IMR-90 (cell line): ENCODE measurements around the gene COQ8A. TPM values are rescaled to one million over a fixed set of nuclear protein-coding genes. Genes with fewer than 3 reads are reported as not detected.

Source experiments
- ATAC-seq: fragments of 200-7000 bp; cut with Tn5 transposase; 2 replicates; pipeline ENCODE4 v1.9.1; 2020; ENCODE audit warnings: low read depth, mild to moderate bottlenecking, moderate library complexity
- BruUV-seq: library from RNA; stranded (reverse); fragments of 400-500 nt; replicated peaks from 2 replicates; lab custom pipeline; 2021; lab: Mats Ljungman, UMichigan
- CTCF ChIA-PET: fragments of 300-600 bp; formaldehyde crosslinking; extraction: SDS; loops from one replicate; lab custom pipeline; 2021; ENCODE audit warnings: antibody characterized with exemption; lab: Yijun Ruan, JAX
- POLR2A ChIA-PET: fragments of 300-600 bp; sonication (Branson Sonifier 250); formaldehyde crosslinking; loops from one replicate; lab custom pipeline; 2022; ENCODE audit warnings: antibody characterized with exemption; ENCODE audit not compliant: unreplicated experiment; lab: Charles Lee
- DNase-seq: peaks from one replicate; pipeline ENCODE4 v3.0.0; 2013
- H2AFZ ChIP-seq: replicated peaks from 2 replicates; pipeline ENCODE3; 2013; ENCODE audit warnings: low read length, mild to moderate bottlenecking; ENCODE audit not compliant: poor library complexity
- H2AK5ac ChIP-seq: 2 replicates; pipeline ENCODE4 v1.6.1; 2013; ENCODE audit warnings: low read depth, low read length, inconsistent platforms
- H2AK9ac ChIP-seq: replicated peaks from 2 replicates; pipeline ENCODE3; 2013; ENCODE audit warnings: mild to moderate bottlenecking, low read depth, low read length, moderate library complexity; ENCODE audit not compliant: poor library complexity
- H2BK120ac ChIP-seq: 2 replicates; pipeline ENCODE4 v1.6.1; 2013; ENCODE audit warnings: low read depth, low read length, inconsistent platforms
- H2BK15ac ChIP-seq: 3 replicates; pipeline ENCODE4 v1.6.1; 2013; ENCODE audit warnings: low read depth, low read length, inconsistent platforms
- H2BK20ac ChIP-seq: 2 replicates; pipeline ENCODE4 v1.6.1; 2013; ENCODE audit warnings: low read depth, mild to moderate bottlenecking, inconsistent platforms, low read length, moderate library complexity
- H2BK5ac ChIP-seq: 2 replicates; pipeline ENCODE4 v1.6.1; 2013; ENCODE audit warnings: mild to moderate bottlenecking, low read depth, low read length, inconsistent platforms; ENCODE audit not compliant: poor library complexity, severe bottlenecking
- H3K14ac ChIP-seq: replicated peaks from 2 replicates; pipeline ENCODE4 v1.6.1; 2013; ENCODE audit warnings: low read depth, low read length, inconsistent platforms
- H3K18ac ChIP-seq: 2 replicates; pipeline ENCODE4 v1.6.1; 2013; ENCODE audit warnings: low read depth, low read length, control low read depth
- H3K23ac ChIP-seq: 2 replicates; pipeline ENCODE4 v1.6.1; 2013; ENCODE audit warnings: low read depth, low read length, inconsistent platforms
- H3K27ac ChIP-seq: 2 replicates; pipeline ENCODE4 v1.5.1; 2013; ENCODE audit warnings: mild to moderate bottlenecking, control low read depth, low read length; ENCODE audit not compliant: insufficient read depth
- H3K27me3 ChIP-seq: 2 replicates; pipeline ENCODE4 v1.6.1; 2013; ENCODE audit warnings: low read length; ENCODE audit not compliant: control insufficient read depth, insufficient read depth
- H3K36me3 ChIP-seq: 2 replicates; pipeline ENCODE4 v1.6.1; 2013; ENCODE audit warnings: low read length, mixed read lengths; ENCODE audit not compliant: control insufficient read depth, insufficient read depth
- H3K4ac ChIP-seq: 2 replicates; pipeline ENCODE4 v1.6.1; 2013; ENCODE audit warnings: low read depth, low read length, inconsistent platforms
- H3K4me1 ChIP-seq: 2 replicates; pipeline ENCODE4 v1.6.1; 2013; ENCODE audit warnings: low read length, mixed read lengths; ENCODE audit not compliant: control insufficient read depth, insufficient read depth
- H3K4me2 ChIP-seq: 2 replicates; pipeline ENCODE4 v1.6.1; 2013; ENCODE audit warnings: low read depth, mild to moderate bottlenecking, control low read depth, low read length, moderate library complexity
- H3K4me3 ChIP-seq: 2 replicates; pipeline ENCODE4 v1.5.1; 2013; ENCODE audit warnings: low read depth, mild to moderate bottlenecking, control low read depth, low read length, moderate library complexity; ENCODE audit not compliant: insufficient read depth
- H3K56ac ChIP-seq: 2 replicates; pipeline ENCODE4 v1.6.1; 2013; ENCODE audit warnings: low read length, inconsistent platforms; ENCODE audit not compliant: insufficient read depth; ENCODE audit errors: extremely low read depth
- H3K79me1 ChIP-seq, 2 experiments: 2 replicates each; pipeline ENCODE4 v1.6.1; 2013; ENCODE audit warnings: low read length in 2 of 2, inconsistent platforms in 1 of 2, low read depth in 1 of 2
- H3K9ac ChIP-seq: 2 replicates; pipeline ENCODE4 v1.6.1; 2013; ENCODE audit warnings: low read depth, low read length, control low read depth
- H3K9me1 ChIP-seq: 2 replicates; pipeline ENCODE4 v1.6.1; 2013; ENCODE audit warnings: low read length, inconsistent platforms; ENCODE audit not compliant: insufficient read depth
- H3K9me3 ChIP-seq: 2 replicates; pipeline ENCODE4 v1.6.1; 2013; ENCODE audit warnings: low read length; ENCODE audit not compliant: control insufficient read depth, insufficient read depth
- H4K20me1 ChIP-seq: 2 replicates; pipeline ENCODE4 v1.6.1; 2013; ENCODE audit warnings: low read length, inconsistent platforms; ENCODE audit not compliant: insufficient read depth
- H4K5ac ChIP-seq: 2 replicates; pipeline ENCODE4 v1.6.1; 2013; ENCODE audit warnings: mild to moderate bottlenecking, low read depth, low read length, control low read depth
- H4K8ac ChIP-seq, 2 experiments: 2 replicates each; pipeline ENCODE4 v1.6.1; 2013; ENCODE audit warnings: low read depth in 2 of 2, low read length in 2 of 2, control low read depth in 1 of 2, inconsistent platforms in 1 of 2
- H4K91ac ChIP-seq: 2 replicates; pipeline ENCODE4 v1.6.1; 2013; ENCODE audit warnings: low read depth, low read length, inconsistent platforms; ENCODE audit not compliant: insufficient read depth
- BHLHE40 ChIP-seq: fragments of 150-350 bp; IDR thresholded peaks from 2 replicates; pipeline ENCODE4 v1.6.1; 2016; ENCODE audit warnings: mild to moderate bottlenecking, low read depth, low read length
- CEBPB ChIP-seq: IDR thresholded peaks from 2 replicates; pipeline ENCODE4 v1.6.1; 2012; ENCODE audit warnings: low read depth, low read length, improper control_type of control experiment
- CHD1 ChIP-seq: IDR thresholded peaks from 2 replicates; pipeline ENCODE4 v1.6.1; 2012; ENCODE audit warnings: low read depth, low read length, improper control_type of control experiment
- CTCF ChIP-seq: conservative IDR thresholded peaks from 2 replicates; pipeline ENCODE4 v1.5.1; 2012; ENCODE audit warnings: mild to moderate bottlenecking, low read depth, low read length, improper control_type of control experiment
- ELK1 ChIP-seq: fragments of 150-350 bp; IDR thresholded peaks from 2 replicates; pipeline ENCODE4 v1.6.1; 2016; ENCODE audit warnings: low read depth, mild to moderate bottlenecking, low read length, moderate library complexity, borderline replicate concordance
- FOS ChIP-seq: fragments of 150-350 bp; IDR thresholded peaks from 2 replicates; pipeline ENCODE4 v1.6.1; 2016; ENCODE audit warnings: low read depth, low read length
- MAFK ChIP-seq: IDR thresholded peaks from 2 replicates; pipeline ENCODE4 v1.6.1; 2012; ENCODE audit warnings: low read depth, low read length, improper control_type of control experiment
- MAZ ChIP-seq: IDR thresholded peaks from 2 replicates; pipeline ENCODE4 v1.6.1; 2012; ENCODE audit warnings: low read depth, mild to moderate bottlenecking, low read length, improper control_type of control experiment, moderate library complexity, borderline replicate concordance
- MXI1 ChIP-seq: IDR thresholded peaks from 2 replicates; pipeline ENCODE4 v1.6.1; 2012; ENCODE audit warnings: low read depth, mild to moderate bottlenecking, low read length, moderate library complexity, borderline replicate concordance
- NFE2L2 ChIP-seq: fragments of 150-350 bp; IDR thresholded peaks from 2 replicates; pipeline ENCODE4 v1.6.1; 2016; ENCODE audit warnings: low read depth, mild to moderate bottlenecking, low read length
- POLR2A ChIP-seq: IDR thresholded peaks from 2 replicates; pipeline ENCODE4 v1.6.1; 2012; ENCODE audit warnings: mild to moderate bottlenecking, low read depth, low read length
- RAD21 ChIP-seq: IDR thresholded peaks from 2 replicates; pipeline ENCODE4 v1.6.1; 2012; ENCODE audit warnings: low read length, improper control_type of control experiment
- RCOR1 ChIP-seq: IDR thresholded peaks from 2 replicates; pipeline ENCODE4 v1.6.1; 2012; ENCODE audit warnings: mild to moderate bottlenecking, low read length, improper control_type of control experiment; ENCODE audit not compliant: insufficient replicate concordance
- RFX5 ChIP-seq: IDR thresholded peaks from 2 replicates; pipeline ENCODE4 v1.8.0; 2012; ENCODE audit warnings: low read depth, mild to moderate bottlenecking, low read length, moderate library complexity
- SMC3 ChIP-seq: fragments of 150-350 bp; IDR thresholded peaks from 2 replicates; pipeline ENCODE4 v1.6.1; 2016; ENCODE audit warnings: low read depth, mild to moderate bottlenecking, antibody characterized with exemption, low read length, moderate library complexity
- USF2 ChIP-seq: fragments of 150-350 bp; IDR thresholded peaks from 2 replicates; pipeline ENCODE4 v1.6.1; 2017; ENCODE audit warnings: mild to moderate bottlenecking, antibody characterized with exemption, low read length, low read depth
- WGBS, 2 experiments: methylation state at CpG; one replicate each; pipeline versions ENCODE4 v1.1.5 to v1.1.7; 2013; ENCODE audit warnings: missing lambda C conversion rate in 2 of 2; ENCODE audit not compliant: insufficient read length in 1 of 2; ENCODE audit errors: extremely low coverage in 2 of 2; 5-methylcytosine and 5-hydroxymethylcytosine counted together
- dilution Hi-C: fragments of 300-500 bp; cut with HindIII; formaldehyde crosslinking; loops from one replicate; pipeline ENCODE4 v1.14.3; 2018; ENCODE audit warnings: low sequenced_read_pairs; ENCODE audit not compliant: unreplicated experiment
- in situ Hi-C: fragments of 300-500 bp; cut with MboI; formaldehyde crosslinking; loops from 3 replicates; pipeline ENCODE4 v1.14.3; 2019; ENCODE audit warnings: low sequenced_read_pairs, inconsistent platforms, mixed read lengths
- intact Hi-C: fragments of 100-400 bp; cut with micrococcal nuclease; formaldehyde crosslinking; loops from 2 replicates; pipeline ENCODE4 v1.10.0; 2022
- polyA plus RNA-seq, 3 experiments: library from polyadenylated mRNA; depleted of rRNA; stranded (reverse); fragments of >200 nt; gene quantifications; 2 replicates each; pipeline ENCODE4 v1.2.3, GENCODE V29; 2012; ENCODE audit warnings: low replicate concordance in 1 of 3
- total RNA-seq: library from RNA; depleted of rRNA; stranded (reverse); fragments of >200 nt; gene quantifications from 2 replicates; pipeline ENCODE4 v1.2.3, GENCODE V29; 2012

COQ8A gene
- total and polyA plus RNA-seq, 2 of the 4 experiments (the other 2 are of a cell fraction) = 3.8 to 6.1 TPM

GRCh38 chr1:227033880-227034279, 93.8 kb downstream of the COQ8A start:
- no peak for DNase-seq
- no peak overlapping the region for H4K91ac ChIP-seq
- H4K20me1 ChIP-seq = no peaks in the 10 kb centered on the region
- no peak overlapping the region for H4K5ac ChIP-seq
- no peaks in the 10 kb centered on the region for H3K4me1 ChIP-seq
- no peak overlapping the region for H4K8ac ChIP-seq
- H3K79me1 ChIP-seq = no peaks in the 10 kb centered on the region
- intact Hi-C loops = loop anchor here (10.0 kb wide), 1 partner anchor 401 kb away; no protein-coding TSS in a partner anchor
- no peak for TF ChIP-seq MAFK
- no peak for TF ChIP-seq NFE2L2
- no peak for TF ChIP-seq ELK1
- TF ChIP-seq POLR2A = no peak
- TF ChIP-seq CHD1 = no peak
- no peak for TF ChIP-seq SMC3
- TF ChIP-seq RAD21 = no peak
- TF ChIP-seq FOS = no peak
- TF ChIP-seq MAZ = no peak
- no peak for TF ChIP-seq RCOR1
- TF ChIP-seq BHLHE40 = no peak
- no peak for TF ChIP-seq CEBPB
- TF ChIP-seq USF2 = no peak
- no peak for TF ChIP-seq RFX5
- TF ChIP-seq MXI1 = no peak
- TF ChIP-seq CTCF = no peak
- no peak overlapping the region for H3K23ac ChIP-seq
- H2BK15ac ChIP-seq = no peak overlapping the region
- no peak overlapping the region for H2BK20ac ChIP-seq
- no peak for ATAC-seq
- no TSS peak for BruUV-seq
- CTCF ChIA-PET = no interaction called here
- H3K14ac ChIP-seq = no peak overlapping the region
- WGBS, 2 experiments = 100% methylated on average over 1 of the region's 2 CpGs; no CpG with 5 or more reads in 1 of the 2 experiments
- H3K36me3 ChIP-seq = peaks cover 19% of the 10 kb centered on the region
- H3K4ac ChIP-seq = no peak overlapping the region
- no peak overlapping the region for H2BK120ac ChIP-seq
- H2AK5ac ChIP-seq = no peak overlapping the region
- H3K18ac ChIP-seq = no peak overlapping the region
- no peaks in the 10 kb centered on the region; the same call in 1 of the 2 replicates for H3K9me3 ChIP-seq
- no peak overlapping the region for H2AFZ ChIP-seq
- no peak overlapping the region for H3K4me2 ChIP-seq
- no peak overlapping the region for H3K9ac ChIP-seq
- no peak overlapping the region for H3K56ac ChIP-seq
- H3K9me1 ChIP-seq = 0 out of 2 replicates have a peak, but pooled peaks cover 3% of the 10 kb centered on the region
- H3K27me3 ChIP-seq = no peaks in the 10 kb centered on the region
- no peak overlapping the region for H3K4me3 ChIP-seq
- dilution Hi-C loops = no loop called here
- in situ Hi-C loops = no loop called here
- no peak overlapping the region for H2BK5ac ChIP-seq
- no peak overlapping the region for H3K27ac ChIP-seq
- POLR2A ChIA-PET = no interaction called here
- H2AK9ac ChIP-seq = no peak overlapping the region
